K562 (cell line): Measurements from ENCODE around the gene WFIKKN1. TPM values are rescaled to one million over a fixed set of nuclear protein-coding genes. Genes with fewer than 3 reads are reported as not detected.
A peak's percentile ranks its signal among the peaks of the same experiment; 100 is the strongest.

ENCODE experiments used
- ATAC-seq: fragments of 200-7000 bp; cut with Tn5 transposase; 3 replicates; pipeline ENCODE4 v1.9.1; 2020; ENCODE audit warnings: moderate library complexity
- BruUV-seq: library from RNA; stranded (reverse); fragments of 400-500 nt; replicated peaks from 2 replicates; lab custom pipeline; 2021; lab: Mats Ljungman, UMichigan
- CTCF ChIA-PET: fragments of 300-600 bp; formaldehyde crosslinking; extraction: SDS; loops from one replicate; lab custom pipeline; 2021; ENCODE audit warnings: low intra/inter-chr PET ratio; lab: Yijun Ruan, JAX
- POLR2A ChIA-PET: fragments of 300-600, 350-650 bp; sonication (Branson Sonifier 250); formaldehyde crosslinking; extraction: SDS; loops from one replicate; lab custom pipeline; 2021; ENCODE audit warnings: antibody characterized with exemption, inconsistent platforms; lab: Yijun Ruan, JAX
- DNase-seq, 4 experiments: peaks; one replicate each; pipeline versions ENCODE4 v3.0.0 to v3.0.0-alpha.2; 2011 to 2018; ENCODE audit warnings: low spot score in 3 of 4, mixed read lengths in 3 of 4; ENCODE audit errors: extremely low read depth in 1 of 4
- FAIRE-seq: peaks from 2 replicates; lab custom pipeline; 2011; peaks lifted over from hg19 to GRCh38; lab: Jason Lieb, UNC
- H2AFZ ChIP-seq: 2 replicates; pipeline ENCODE4 v1.6.0; 2011; ENCODE audit warnings: low read depth, low read length, control low read depth, inconsistent platforms
- H3K27ac ChIP-seq: fragments of 200-600 bp; 3 replicates; pipeline ENCODE4 v1.8.0; 2011; ENCODE audit warnings: low read depth, mild to moderate bottlenecking, control low read depth, inconsistent platforms, low read length, moderate library complexity, mixed read lengths; ENCODE audit errors: extremely low read depth
- H3K27me3 ChIP-seq, 2 experiments: fragments of 300-600 bp in 1 of 2; 2 replicates in 1 of 2; 3 replicates in 1 of 2; pipeline versions ENCODE4 v1.6.0 to v1.8.0; 2011; ENCODE audit warnings: inconsistent platforms in 2 of 2, low read length in 2 of 2, mild to moderate bottlenecking in 1 of 2, mixed read lengths in 1 of 2, moderate library complexity in 1 of 2; ENCODE audit not compliant: control insufficient read depth in 2 of 2, insufficient read depth in 2 of 2
- H3K36me3 ChIP-seq: fragments of 300-600 bp; 3 replicates; pipeline ENCODE4 v1.8.0; 2011; ENCODE audit warnings: mild to moderate bottlenecking, low read length, inconsistent platforms; ENCODE audit not compliant: control insufficient read depth, insufficient read depth
- H3K4me1 ChIP-seq, 2 experiments: fragments of 200-600 bp in 1 of 2; replicated peaks in 1 of 2; 2 replicates in 1 of 2; 3 replicates in 1 of 2; pipeline versions ENCODE4 v1.5.1 to v1.8.0; 2011; ENCODE audit warnings: inconsistent platforms in 2 of 2, low read length in 2 of 2, mild to moderate bottlenecking in 1 of 2, mixed read lengths in 1 of 2, moderate library complexity in 1 of 2; ENCODE audit not compliant: control insufficient read depth in 2 of 2, insufficient read depth in 2 of 2
- H3K4me2 ChIP-seq: 2 replicates; pipeline ENCODE4 v1.6.1; 2011; ENCODE audit warnings: low read length, control low read depth, inconsistent platforms, mixed read lengths; ENCODE audit not compliant: insufficient read depth
- H3K4me3 ChIP-seq: fragments of 200-600 bp; sonication (generic), shearing (Covaris generic); 2 replicates; pipeline ENCODE4 v1.5.1; 2016; ENCODE audit warnings: control low read depth, inconsistent platforms
- H3K79me2 ChIP-seq: fragments of 200-600 bp; 3 replicates; pipeline ENCODE4 v1.8.0; 2011; ENCODE audit warnings: low read length, inconsistent platforms; ENCODE audit not compliant: control insufficient read depth, insufficient read depth
- H3K9ac ChIP-seq, 2 experiments: 2 replicates each; pipeline versions ENCODE4 v1.6.0 to v1.6.1; 2011; ENCODE audit warnings: low read depth in 2 of 2, low read length in 2 of 2, control low read depth in 1 of 2, inconsistent platforms in 1 of 2, mild to moderate bottlenecking in 1 of 2, mixed read lengths in 1 of 2; ENCODE audit not compliant: insufficient read depth in 1 of 2
- H3K9me1 ChIP-seq: one replicate; pipeline ENCODE4 v1.6.0; 2011; ENCODE audit warnings: inconsistent platforms, mild to moderate bottlenecking, low read length, moderate library complexity; ENCODE audit not compliant: control insufficient read depth, insufficient read depth
- H3K9me3 ChIP-seq: replicated peaks from 2 replicates; pipeline ENCODE4 v1.5.1; 2011; ENCODE audit warnings: low read depth, low read length, inconsistent platforms; ENCODE audit not compliant: control insufficient read depth, insufficient read depth
- H4K20me1 ChIP-seq: replicated peaks from 2 replicates; pipeline ENCODE4 v1.6.1; 2011; ENCODE audit warnings: low read length, inconsistent platforms, mixed read lengths; ENCODE audit not compliant: control insufficient read depth, insufficient read depth
- ARID3B ChIP-seq: fragments of 250-450 bp; sonication (Bioruptor Pico); IDR thresholded peaks from 2 replicates; pipeline ENCODE4 v1.4.0; 2020; ENCODE audit warnings: borderline replicate concordance
- BRCA1 ChIP-seq, 2 experiments: fragments of 450-650 bp in 1 of 2; sonication (generic) in 1 of 2; formaldehyde crosslinking in 1 of 2; IDR thresholded peaks; 2 replicates each; pipeline versions ENCODE4 v1.5.0 to v1.6.1; 2017 to 2020; ENCODE audit warnings: mild to moderate bottlenecking in 1 of 2, missing genetic modification reagents in 1 of 2
- FOXA3 ChIP-seq, 2 experiments: fragments of 450-650 bp in 1 of 2; sonication (generic) in 1 of 2; formaldehyde crosslinking; IDR thresholded peaks in 1 of 2; conservative IDR thresholded peaks in 1 of 2; 2 replicates each; pipeline versions ENCODE4 v1.4.0 to v1.8.0; 2020 to 2022; ENCODE audit warnings: mild to moderate bottlenecking in 2 of 2, missing genetic modification reagents in 1 of 2
- GABPA ChIP-seq: fragments of 200-800 bp; sonication (Bioruptor generic); conservative IDR thresholded peaks from 2 replicates; pipeline ENCODE4 v1.6.1; 2016; ENCODE audit warnings: low read depth, missing genetic modification characterization, missing compliant biosample characterization
- HDGF ChIP-seq: fragments of 450-650 bp; IDR thresholded peaks from 2 replicates; pipeline ENCODE4 v1.6.1; 2016
- HNRNPL ChIP-seq: fragments of 200-400 bp; formaldehyde crosslinking; IDR thresholded peaks from 2 replicates; pipeline ENCODE4 v1.6.1; 2017; ENCODE audit warnings: low read depth, mild to moderate bottlenecking, low read length
- KAT7 ChIP-seq: sonication (generic); formaldehyde crosslinking; IDR thresholded peaks from 2 replicates; pipeline ENCODE4 v1.8.0; 2022; ENCODE audit warnings: missing genetic modification reagents, mild to moderate bottlenecking, borderline replicate concordance
- KLF13 ChIP-seq: fragments of 450-650 bp; IDR thresholded peaks from 2 replicates; pipeline ENCODE4 v1.6.1; 2016; ENCODE audit warnings: missing genetic modification characterization, low read depth, mild to moderate bottlenecking, missing compliant biosample characterization, moderate library complexity, borderline replicate concordance
- MXI1 ChIP-seq: IDR thresholded peaks from 2 replicates; pipeline ENCODE4 v1.6.1; 2011; ENCODE audit warnings: low read depth, mild to moderate bottlenecking, improper control_type of control experiment, low read length
- NEUROD1 ChIP-seq: fragments of 150-350 bp; IDR thresholded peaks from 2 replicates; pipeline ENCODE4 v1.6.1; 2014; ENCODE audit warnings: borderline replicate concordance, low read length, low read depth; ENCODE audit not compliant: partially characterized antibody
- RBFOX2 ChIP-seq: fragments of 200-400 bp; formaldehyde crosslinking; IDR thresholded peaks from 2 replicates; pipeline ENCODE4 v1.6.1; 2017; ENCODE audit warnings: low read depth, mild to moderate bottlenecking, low read length, moderate library complexity
- TAF7 ChIP-seq: fragments of 450-650 bp; IDR thresholded peaks from 2 replicates; pipeline ENCODE4 v1.6.1; 2016; ENCODE audit warnings: missing genetic modification characterization, missing compliant biosample characterization
- TCF7 ChIP-seq: sonication (generic); IDR thresholded peaks from 2 replicates; pipeline ENCODE4 v1.6.1; 2016; ENCODE audit warnings: antibody characterized with exemption, borderline replicate concordance
- ZBED1 ChIP-seq: IDR thresholded peaks from 2 replicates; pipeline ENCODE4 v1.6.1; 2014
- ZNF316 ChIP-seq: fragments of 450-650 bp; IDR thresholded peaks from 2 replicates; pipeline ENCODE4 v1.6.1; 2016
- ZNF347 ChIP-seq: fragments of 450-650 bp; formaldehyde crosslinking; IDR thresholded peaks from 2 replicates; pipeline ENCODE4 v1.4.0; 2020; ENCODE audit warnings: low read depth, mild to moderate bottlenecking, moderate library complexity
- ZNF639 ChIP-seq, 2 experiments: fragments of 200-800 bp in 1 of 2; sonication (Bioruptor generic) in 1 of 2; sonication (generic) in 1 of 2; formaldehyde crosslinking in 1 of 2; IDR thresholded peaks in 1 of 2; conservative IDR thresholded peaks in 1 of 2; 2 replicates each; pipeline versions ENCODE4 v1.5.0 to v1.6.1; 2016 to 2020; ENCODE audit warnings: missing compliant biosample characterization in 1 of 2, missing genetic modification characterization in 1 of 2, missing genetic modification reagents in 1 of 2
- ZNF668 ChIP-seq: fragments of 250-450 bp; sonication (Bioruptor Pico); IDR thresholded peaks from 2 replicates; pipeline ENCODE4 v1.8.0; 2022; ENCODE audit warnings: mild to moderate bottlenecking, inconsistent platforms
- WGBS: fragments of 100-300 bp; shearing (Covaris generic); methylation state at CpG from one replicate; pipeline ENCODE4 v1.1.6; 2016; ENCODE audit warnings: low coverage, mixed read lengths; ENCODE audit not compliant: insufficient coverage; ENCODE audit errors: missing lambda C conversion rate; 5-methylcytosine and 5-hydroxymethylcytosine counted together
- in situ Hi-C: fragments of 300-500 bp; cut with MboI; formaldehyde crosslinking; loops from 4 replicates; pipeline ENCODE4 v1.15.0; 2018; ENCODE audit warnings: inconsistent platforms, mixed read lengths
- intact Hi-C: fragments of 100-400 bp; cut with micrococcal nuclease; formaldehyde crosslinking; loops from 2 replicates; pipeline ENCODE4 v1.14.2; 2022
- polyA plus RNA-seq, 8 experiments: library from polyadenylated mRNA; depleted of rRNA in 4 of 8; stranded (reverse) in 5 of 8; unstranded in 3 of 8; fragments of >200 nt; fragmentation: Nextera tagmentation in 2 of 8; fragmentation: Illumina TruSeq in 1 of 8; extraction: Ambion mirVana in 2 of 8; extraction: Trizol in 1 of 8; gene quantifications; 2 replicates each; pipeline versions ENCODE4 v1.2.1 to v1.2.3, GENCODE V29; 2011 to 2014; ENCODE audit warnings: inconsistent platforms in 1 of 8, missing spikeins in 1 of 8
- total RNA-seq, 7 experiments: library from RNA; depleted of rRNA in 6 of 7; stranded (reverse); fragments of >200 nt in 6 of 7; fragmentation: Illumina TruSeq in 2 of 7; extraction: Trizol in 2 of 7; gene quantifications; 2 replicates each; pipeline versions ENCODE4 v1.2.1 to v1.2.3, GENCODE V29; 2011 to 2021; ENCODE audit warnings: low replicate concordance in 1 of 7

The WFIKKN1 gene
- total and polyA plus RNA-seq, 9 of the 15 experiments (the other 6 are each of a cell fraction or from before 2014, with no cell fraction given), result 0.14 to 1.1 (median 0.50) TPM; not detected in 4

- BruUV-seq, result no TSS peak
- H3K9me3 ChIP-seq, result no peaks in the 10 kb centered on the region
- ChIA-PET CTCF (no interaction called here), POLR2A (interaction anchor here (0.6 to 1.5 kb wide), 6 partner anchors 10 to 386 kb away, joined by 3 to 4 read pairs (median 3); no protein-coding TSS in a partner anchor)
- H3K4me1 ChIP-seq, result peaks cover 45 to 98% of the 10 kb centered on the region in 2 experiments
- FAIRE-seq, result peak; percentile 62
- H3K27me3 ChIP-seq, result no peaks in the 10 kb centered on the region
- peak overlapping the region; percentile 64 for H3K4me3 ChIP-seq
- in situ Hi-C loops (loop anchor here (10.0 kb wide), 1 partner anchor 284 kb away; the partner anchor contains the start of gene NME4), intact Hi-C loops (loop anchor here (5.0 kb wide), 1 partner anchor 42 kb away; the partner anchor contains the start of gene METTL26)
- H3K36me3 ChIP-seq, result peaks cover 39% of the 10 kb centered on the region
- peak overlapping the region; percentile 98 for H3K4me2 ChIP-seq
- H4K20me1 ChIP-seq, result peaks cover 21% of the 10 kb centered on the region
- WGBS, result 10% methylated on average over 38 of the region's 52 CpGs
- peak; percentile 75 to 88 (median 82) for DNase-seq
- peaks cover 45% of the 10 kb centered on the region for H3K79me2 ChIP-seq
- ATAC-seq, result peak; percentile 58
- H2AFZ ChIP-seq, result peak overlapping the region; percentile 92
- H3K9me1 ChIP-seq, result peaks cover 11% of the 10 kb centered on the region
- H3K27ac ChIP-seq, result peak overlapping the region; percentile 82
- peak overlapping the region; percentile 84 to 93 for H3K9ac ChIP-seq
- no peak for TF ChIP-seq FOXA3 (CRISPR knock-in tag; conservative IDR thresholded peaks at IDR 0.05 in 1 of 2, IDR thresholded peaks at IDR 0.05 in 1 of 2)
- TF ChIP-seq BRCA1 (IDR thresholded peaks at IDR 0.05), result no peak
- TF ChIP-seq BRCA1 (CRISPR knock-in tag; IDR thresholded peaks at IDR 0.05), result no peak
- no peak for TF ChIP-seq MXI1
- peak; percentile 28; the same call in 1 of the 2 replicates for TF ChIP-seq KLF13 (tag)
- no peak for TF ChIP-seq NEUROD1
- no peak for TF ChIP-seq HDGF
- TF ChIP-seq TAF7 (tag), result peak; percentile 40; the same call in 1 of the 2 replicates
- no peak for TF ChIP-seq ZNF668 (CRISPR knock-in tag)
- TF ChIP-seq ZNF639 (CRISPR knock-in tag; conservative IDR thresholded peaks at IDR 0.05 in 1 of 2, IDR thresholded peaks at IDR 0.05 in 1 of 2), result no peak
- TF ChIP-seq TCF7, result no peak
- TF ChIP-seq KAT7, result 0 out of 2 replicates have a peak, but pooled peaks have one; percentile 60
- no peak; the same call in 1 of the 2 replicates for TF ChIP-seq ZBED1
- TF ChIP-seq ZNF347 (CRISPR knock-in tag), result no peak
- no peak for TF ChIP-seq ARID3B
- no peak for TF ChIP-seq ZNF316
- TF ChIP-seq HNRNPL, result no peak
- peak; percentile 65 for TF ChIP-seq RBFOX2
- TF ChIP-seq GABPA (tag), result no peak
These were observed 48.4 kb downstream of the WFIKKN1 start for GRCh38 chr16:678858-679813.
